Endodermal cell (in vitro differentiated cells): ENCODE results near the gene PARD3B. TPM values are rescaled to one million over a fixed set of nuclear protein-coding genes. Genes with fewer than 3 reads are reported as not detected.

Source experiments
- DNase-seq: peaks from one replicate; pipeline ENCODE4 v3.0.0-alpha.2; 2017
- H3K27ac ChIP-seq: 2 replicates; pipeline ENCODE4 v1.5.1; 2013; ENCODE audit warnings: mild to moderate bottlenecking, low read depth, low read length, moderate library complexity
- H3K27me3 ChIP-seq: 2 replicates; pipeline ENCODE4 v1.6.1; 2013; ENCODE audit warnings: mild to moderate bottlenecking, low read length, moderate library complexity; ENCODE audit not compliant: insufficient read depth, control insufficient read depth, poor library complexity, severe bottlenecking
- H3K36me3 ChIP-seq: 2 replicates; pipeline ENCODE4 v1.7.0; 2013; ENCODE audit warnings: mild to moderate bottlenecking, low read length, moderate library complexity; ENCODE audit not compliant: control insufficient read depth, insufficient read depth
- H3K4me1 ChIP-seq: one replicate; pipeline ENCODE4 v1.7.0; 2013; ENCODE audit warnings: low read length; ENCODE audit not compliant: control insufficient read depth, insufficient read depth
- H3K4me3 ChIP-seq: 2 replicates; pipeline ENCODE4 v1.5.1; 2013; ENCODE audit warnings: mild to moderate bottlenecking, low read length, moderate library complexity
- H3K9ac ChIP-seq: 2 replicates; pipeline ENCODE4 v1.6.1; 2013; ENCODE audit warnings: mild to moderate bottlenecking, low read length, moderate library complexity; ENCODE audit not compliant: poor library complexity, severe bottlenecking; ENCODE audit errors: extremely low read depth
- H3K9me3 ChIP-seq: 2 replicates; pipeline ENCODE4 v1.6.1; 2013; ENCODE audit warnings: mild to moderate bottlenecking, low read length, moderate library complexity; ENCODE audit not compliant: control insufficient read depth
- H3K27ac Mint-ChIP-seq: 2 replicates; pipeline ENCODE4 v1.8.0; 2020; ENCODE audit warnings: mixed read lengths
- H3K27me3 Mint-ChIP-seq: 2 replicates; pipeline ENCODE4 v1.8.0; 2021; ENCODE audit warnings: mild to moderate bottlenecking, mixed read lengths; ENCODE audit not compliant: insufficient read depth
- H3K36me3 Mint-ChIP-seq: 2 replicates; pipeline ENCODE4 v1.8.0; 2020; ENCODE audit warnings: low read depth, mixed read lengths
- H3K4me1 Mint-ChIP-seq: 2 replicates; pipeline ENCODE4 v1.8.0; 2020; ENCODE audit warnings: mixed read lengths
- H3K4me3 Mint-ChIP-seq: 2 replicates; pipeline ENCODE4 v1.8.0; 2020; ENCODE audit warnings: mild to moderate bottlenecking, moderate library complexity, mixed read lengths
- H3K9me3 Mint-ChIP-seq: 2 replicates; pipeline ENCODE4 v1.8.0; 2020; ENCODE audit warnings: mild to moderate bottlenecking, mixed read lengths
- CTCF ChIP-seq: fragments of 200-600 bp; sonication (generic); conservative IDR thresholded peaks from 2 replicates; pipeline ENCODE4 v1.5.0; 2021; ENCODE audit warnings: antibody characterized with exemption, mild to moderate bottlenecking
- WGBS, 2 experiments: methylation state at CpG; one replicate each; pipeline versions ENCODE4 v1.1.5 to v1.1.7; 2013; ENCODE audit warnings: missing lambda C conversion rate in 2 of 2, mixed read lengths in 1 of 2; ENCODE audit not compliant: insufficient coverage in 1 of 2, insufficient read length in 1 of 2; 5-methylcytosine and 5-hydroxymethylcytosine counted together
- total RNA-seq, 2 donors: library from RNA; stranded (reverse); fragmentation: NEBNext Ultra II Directional in 1 of 2; extraction: Animal tissue kit (Norgen Biotek cat#: 25700) in 1 of 2; gene quantifications; 2 replicates in 1 of 2; 3 replicates in 1 of 2; pipeline ENCODE4 v1.2.1, GENCODE V29; 2021

The PARD3B gene
- total RNA-seq, 2 donors from 2014 or later: 2.5 to 5.6 TPM

GRCh38 chr2:205187731-205188130, 642.5 kb downstream of the PARD3B start:
- no peak overlapping the region for H3K9ac ChIP-seq
- H3K36me3 ChIP-seq: no peaks in the 10 kb centered on the region
- Mint-ChIP-seq H3K4me3 (no peak overlapping the region), H3K27me3 (no peaks in the 10 kb centered on the region), H3K9me3 (no peaks in the 10 kb centered on the region), H3K4me1 (peaks cover 8% of the 10 kb centered on the region), H3K36me3 (no peaks in the 10 kb centered on the region), H3K27ac (no peak overlapping the region)
- H3K4me1 ChIP-seq: no peaks in the 10 kb centered on the region
- peak overlapping the region; percentile 18 for H3K27ac ChIP-seq
- no peak for DNase-seq
- no peak for TF ChIP-seq CTCF
- no peaks in the 10 kb centered on the region for H3K9me3 ChIP-seq
- WGBS, 2 experiments: 88 to 91% methylated on average over 6 of the region's 6 CpGs
- no peak overlapping the region for H3K4me3 ChIP-seq
- H3K27me3 ChIP-seq: no peaks in the 10 kb centered on the region

DNA sequence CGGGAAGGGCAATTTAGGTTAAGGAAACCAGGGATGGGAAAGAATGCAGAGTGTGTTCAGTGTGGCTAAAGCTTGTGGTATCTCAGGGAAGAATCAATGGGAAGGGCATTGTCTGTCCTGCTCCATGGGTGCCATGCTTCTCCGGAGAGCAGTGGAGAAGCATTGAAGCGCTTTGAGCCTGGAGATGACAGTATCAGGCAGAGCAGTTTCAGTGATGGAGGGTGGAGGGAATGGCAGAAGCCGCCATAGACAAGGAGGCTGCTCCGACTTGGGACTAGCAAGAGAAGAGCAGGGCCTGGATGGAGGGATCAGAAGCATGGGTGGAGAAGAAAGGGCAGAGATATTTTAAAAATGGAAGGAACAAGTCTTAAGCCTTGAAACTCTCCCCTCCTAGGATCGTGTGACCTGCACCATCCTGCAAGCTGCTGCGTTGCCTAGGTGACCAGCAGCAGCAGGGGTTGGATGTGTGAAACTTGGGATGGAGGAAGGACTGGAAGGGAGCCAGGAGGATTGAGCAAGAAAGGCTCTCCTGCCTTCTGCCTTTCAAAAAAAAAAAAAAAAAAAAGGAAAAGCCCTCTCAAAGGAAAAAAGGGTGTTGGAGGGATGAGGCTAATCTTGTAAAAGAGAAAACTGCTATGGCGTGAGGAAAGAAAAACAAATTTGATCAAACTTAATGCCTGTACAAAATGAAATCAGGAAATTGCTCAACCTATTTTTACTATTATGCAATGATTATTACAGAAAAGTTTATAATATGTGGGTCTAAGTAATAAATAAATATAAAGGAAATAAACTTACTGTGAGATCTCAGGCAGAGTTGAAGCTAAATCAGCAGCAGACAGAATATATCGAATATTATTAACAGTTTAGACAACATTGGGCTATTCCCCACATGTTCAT, 643.2 kb downstream of the PARD3B start:
- peaks cover 8% of the 10 kb centered on the region for H3K4me1 Mint-ChIP-seq
- H3K36me3 ChIP-seq: no peaks in the 10 kb centered on the region
- H3K4me3 Mint-ChIP-seq: no peak overlapping the region
- no peaks in the 10 kb centered on the region for H3K27me3 Mint-ChIP-seq
- H3K9ac ChIP-seq: no peak overlapping the region
- no peaks in the 10 kb centered on the region for H3K9me3 Mint-ChIP-seq
- peak; percentile 82 for DNase-seq
- H3K9me3 ChIP-seq: no peaks in the 10 kb centered on the region
- peak overlapping the region; percentile 18 for H3K27ac ChIP-seq
- TF ChIP-seq CTCF: no peak
- H3K36me3 Mint-ChIP-seq: no peaks in the 10 kb centered on the region
- H3K27me3 ChIP-seq: no peaks in the 10 kb centered on the region
- H3K27ac Mint-ChIP-seq: no peak overlapping the region
- H3K4me1 ChIP-seq: no peaks in the 10 kb centered on the region
- 78 to 81% methylated on average over 5 to 9 of the region's 9 CpGs for WGBS, 2 experiments
- no peak overlapping the region for H3K4me3 ChIP-seq

- H3K9ac ChIP-seq: no peak overlapping the region
- Mint-ChIP-seq H3K9me3 (no peaks in the 10 kb centered on the region), H3K27me3 (no peaks in the 10 kb centered on the region), H3K4me1 (peaks cover 8% of the 10 kb centered on the region), H3K36me3 (no peaks in the 10 kb centered on the region), H3K4me3 (no peak overlapping the region), H3K27ac (no peak overlapping the region)
- H3K27ac ChIP-seq: no peak overlapping the region
- no peak for DNase-seq
- no peaks in the 10 kb centered on the region for H3K27me3 ChIP-seq
- no peaks in the 10 kb centered on the region for H3K36me3 ChIP-seq
- no peaks in the 10 kb centered on the region for H3K4me1 ChIP-seq
- TF ChIP-seq CTCF: no peak
- WGBS, 2 experiments: 94 to 96% methylated on average over 7 of the region's 7 CpGs
- H3K9me3 ChIP-seq: no peaks in the 10 kb centered on the region
- no peak overlapping the region for H3K4me3 ChIP-seq
These were observed 644.0 kb downstream of the PARD3B start for GRCh38 chr2:205189301-205189700.
